Upper lobe of left lung (tissue), 4 donors: ENCODE data around the gene CEP170.

ENCODE experiments used
- POLR2A ChIP-seq, 4 donors: fragments of 450-650 bp; IDR thresholded peaks; one replicate each; pipeline ENCODE4 v1.5.1; 2016 to 2017; ENCODE audit warnings: antibody characterized with exemption in 4 of 4, mild to moderate bottlenecking in 2 of 4
- POLR2AphosphoS5 ChIP-seq, 2 donors: sonication (generic); formaldehyde crosslinking; IDR thresholded peaks; one replicate each; pipeline ENCODE4 v1.5.1; 2017; ENCODE audit warnings: antibody characterized with exemption in 2 of 2
- TF ChIP-seq, protein P1 (sequence below), 6 experiments: fragments of 450-650 bp in 4 of 6; fragments of 200-600 bp in 2 of 6; sonication (generic) in 2 of 6; IDR thresholded peaks; one replicate each; pipeline ENCODE4 v1.5.1; 2016 to 2019; ENCODE audit warnings: antibody characterized with exemption in 6 of 6

DNA sequence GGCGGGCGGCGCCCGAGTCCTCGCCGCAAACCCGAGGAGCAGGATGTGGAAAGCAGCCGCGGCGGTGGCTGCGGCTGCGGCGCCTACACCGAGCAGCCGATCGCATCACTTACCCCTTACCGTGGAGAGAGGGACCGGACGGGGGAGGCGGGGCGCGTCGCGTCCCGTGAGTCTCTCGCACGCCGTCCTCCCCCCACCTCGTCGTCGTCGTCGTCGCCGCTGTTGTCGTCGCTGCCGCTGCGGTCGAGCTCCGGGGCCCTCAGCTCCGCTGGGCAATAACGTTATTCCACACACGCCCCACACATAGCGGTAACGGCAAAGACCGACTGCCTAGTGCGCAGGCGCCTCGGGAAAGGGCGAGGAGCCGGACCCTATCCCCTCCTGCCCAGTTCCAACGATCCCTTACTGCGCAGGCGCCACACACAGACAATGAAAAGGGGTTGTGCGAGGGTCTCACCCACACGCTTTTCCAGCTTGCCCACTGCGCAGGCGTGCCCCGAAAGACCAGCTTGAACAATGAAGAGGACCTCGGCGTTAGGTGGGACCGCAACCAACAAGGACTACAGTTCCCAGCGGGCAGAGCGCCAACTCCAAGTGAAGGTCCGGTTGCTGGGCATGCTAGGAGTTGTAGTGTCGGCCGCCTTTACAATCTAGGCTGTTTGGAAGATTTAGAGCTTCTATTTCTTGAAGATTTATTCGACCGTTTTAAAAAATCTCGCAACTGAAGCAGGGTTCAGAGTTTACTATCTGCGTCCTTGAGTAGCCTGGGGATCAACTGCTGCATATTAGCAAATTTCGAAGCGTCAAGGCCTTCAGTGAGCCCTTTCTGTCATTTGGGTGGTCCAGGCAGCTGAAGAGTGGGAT, at the start of gene CEP170:
- TF ChIP-seq, protein P1, sequence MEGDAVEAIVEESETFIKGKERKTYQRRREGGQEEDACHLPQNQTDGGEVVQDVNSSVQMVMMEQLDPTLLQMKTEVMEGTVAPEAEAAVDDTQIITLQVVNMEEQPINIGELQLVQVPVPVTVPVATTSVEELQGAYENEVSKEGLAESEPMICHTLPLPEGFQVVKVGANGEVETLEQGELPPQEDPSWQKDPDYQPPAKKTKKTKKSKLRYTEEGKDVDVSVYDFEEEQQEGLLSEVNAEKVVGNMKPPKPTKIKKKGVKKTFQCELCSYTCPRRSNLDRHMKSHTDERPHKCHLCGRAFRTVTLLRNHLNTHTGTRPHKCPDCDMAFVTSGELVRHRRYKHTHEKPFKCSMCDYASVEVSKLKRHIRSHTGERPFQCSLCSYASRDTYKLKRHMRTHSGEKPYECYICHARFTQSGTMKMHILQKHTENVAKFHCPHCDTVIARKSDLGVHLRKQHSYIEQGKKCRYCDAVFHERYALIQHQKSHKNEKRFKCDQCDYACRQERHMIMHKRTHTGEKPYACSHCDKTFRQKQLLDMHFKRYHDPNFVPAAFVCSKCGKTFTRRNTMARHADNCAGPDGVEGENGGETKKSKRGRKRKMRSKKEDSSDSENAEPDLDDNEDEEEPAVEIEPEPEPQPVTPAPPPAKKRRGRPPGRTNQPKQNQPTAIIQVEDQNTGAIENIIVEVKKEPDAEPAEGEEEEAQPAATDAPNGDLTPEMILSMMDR (IDR thresholded peaks at IDR 0.05): no peak
- TF ChIP-seq POLR2AphosphoS5 (IDR thresholded peaks at IDR 0.05): peak; percentile 71 to 89
- TF ChIP-seq POLR2A (IDR thresholded peaks at IDR 0.05): peak in 3 of 4 donors; percentile 71 to 83 (median 73)
